ENCODE measurements around the gene KLHL22. TPM values are rescaled to one million over a fixed set of nuclear protein-coding genes. Genes with fewer than 3 reads are reported as not detected.

The KLHL22 gene
- total RNA-seq, 5 donors from 2014 or later (not counting 1 experiment from before 2014, with no cell fraction given), result 42.0 to 57.8 (median 47.1) TPM

GRCh38 chr22:20490183-20490940 is 5.2 kb downstream of the KLHL22 start:
- CTCF ChIA-PET, result interaction anchor here (0.6 to 1.4 kb wide), 2 partner anchors 27 to 66 kb away, joined by 3 to 7 read pairs; no protein-coding TSS in a partner anchor
- Histone ChIP-seq H3K27ac (ENCODE audit: low read length) (no peak overlapping the region), H3K27me3 (replicated peaks in 1 of 2; ENCODE audit: control insufficient read depth in 2 of 2, extremely low read depth in 1 of 2, insufficient read depth in 2 of 2, low read length in 1 of 2) (no peaks in the 10 kb centered on the region), H3K36me3 (ENCODE audit: control insufficient read depth in 2 of 2, extremely low read depth in 1 of 2, insufficient read depth in 1 of 2, low read length in 1 of 2) (peaks cover 0 to 14% of the 10 kb centered on the region in 2 donors), H3K4me1 (ENCODE audit: control insufficient read depth in 1 of 2, extremely low read depth in 1 of 2, insufficient read depth in 2 of 2, low read length in 2 of 2) (peaks cover 12 to 51% of the 10 kb centered on the region in 2 experiments), H3K4me3 (ENCODE audit: control insufficient read depth in 1 of 2, extremely low read depth in 1 of 2, low read length in 1 of 2) (no peak overlapping the region), H3K9me3 (no peaks in the 10 kb centered on the region)
- 98% methylated on average over 5 of the region's 6 CpGs for WGBS (ENCODE audit: insufficient coverage)
- DNase-seq (peak in 1 of 35 experiments; percentile 29), ATAC-seq (replicated peaks in 1 of 4) (peak in 2 of 4 experiments; percentile 35 to 66)
- Mint-ChIP-seq H3K36me3 (peaks cover 22% of the 10 kb centered on the region), H3K9me3 (no peaks in the 10 kb centered on the region), H3K4me1 (peaks cover 72 to 73% (median 73%) of the 10 kb centered on the region in 3 donors), H3K4me3 (no peak overlapping the region), H3K27ac (peak overlapping the region in 1 of 2 donors; percentile 71), H3K27me3 (no peaks in the 10 kb centered on the region)
- POLR2A ChIA-PET, result no interaction called here

GRCh38 chr22:20488946-20489345 is 6.6 kb downstream of the KLHL22 start:
- no peak for ATAC-seq (replicated peaks in 1 of 4)
- Histone ChIP-seq H3K27ac (ENCODE audit: low read length) (no peak overlapping the region), H3K27me3 (replicated peaks in 1 of 2; ENCODE audit: control insufficient read depth in 2 of 2, extremely low read depth in 1 of 2, insufficient read depth in 2 of 2, low read length in 1 of 2) (no peaks in the 10 kb centered on the region), H3K36me3 (ENCODE audit: control insufficient read depth in 2 of 2, extremely low read depth in 1 of 2, insufficient read depth in 1 of 2, low read length in 1 of 2) (peaks cover 0 to 16% of the 10 kb centered on the region in 2 donors), H3K4me3 (ENCODE audit: control insufficient read depth in 1 of 2, extremely low read depth in 1 of 2, low read length in 1 of 2) (no peak overlapping the region), H3K4me1 (ENCODE audit: control insufficient read depth in 1 of 2, extremely low read depth in 1 of 2, insufficient read depth in 2 of 2, low read length in 2 of 2) (peaks cover 9 to 39% of the 10 kb centered on the region in 2 experiments), H3K9me3 (no peaks in the 10 kb centered on the region)
- Mint-ChIP-seq H3K4me1 (peaks cover 67 to 68% (median 67%) of the 10 kb centered on the region in 3 donors), H3K27ac (peak overlapping the region; percentile 12 to 56), H3K27me3 (no peaks in the 10 kb centered on the region), H3K36me3 (peaks cover 26% of the 10 kb centered on the region), H3K9me3 (no peaks in the 10 kb centered on the region), H3K4me3 (no peak overlapping the region)
- ChIA-PET POLR2A (no interaction called here), CTCF (interaction anchor here in 1 of 2 donors (1.4 kb wide), 1 partner anchor 26 kb away, joined by 7 read pairs; no protein-coding TSS in a partner anchor)
- DNase-seq, result no peak
- WGBS (ENCODE audit: insufficient coverage), result 98% methylated on average over 11 of the region's 11 CpGs

GRCh38 chr22:20487715-20488114 is 7.9 kb downstream of the KLHL22 start:
- no CpG with 5 or more reads among the region's 2 CpGs for WGBS (ENCODE audit: insufficient coverage)
- no peaks in the 10 kb centered on the region for H3K27me3 ChIP-seq (replicated peaks in 1 of 2; ENCODE audit: control insufficient read depth in 2 of 2, extremely low read depth in 1 of 2, insufficient read depth in 2 of 2, low read length in 1 of 2)
- ChIA-PET POLR2A (no interaction called here), CTCF (no interaction called here)
- H3K4me1 ChIP-seq (ENCODE audit: control insufficient read depth in 1 of 2, extremely low read depth in 1 of 2, insufficient read depth in 2 of 2, low read length in 2 of 2), result peaks cover 9 to 27% of the 10 kb centered on the region in 2 experiments
- no peak overlapping the region for H3K4me3 Mint-ChIP-seq
- no peak overlapping the region for H3K27ac ChIP-seq (ENCODE audit: low read length)
- no peak for DNase-seq
- ATAC-seq (replicated peaks in 1 of 4), result no peak
- H3K27ac Mint-ChIP-seq, result peak overlapping the region in 1 of 2 donors; percentile 69
- no peaks in the 10 kb centered on the region for H3K9me3 ChIP-seq
- H3K36me3 ChIP-seq (ENCODE audit: control insufficient read depth in 2 of 2, extremely low read depth in 1 of 2, insufficient read depth in 1 of 2, low read length in 1 of 2), result peaks cover 0 to 20% of the 10 kb centered on the region in 2 donors
- H3K9me3 Mint-ChIP-seq, result no peaks in the 10 kb centered on the region
- H3K27me3 Mint-ChIP-seq, result no peaks in the 10 kb centered on the region
- peaks cover 37% of the 10 kb centered on the region for H3K36me3 Mint-ChIP-seq
- peaks cover 57 to 65% (median 58%) of the 10 kb centered on the region in 3 donors for H3K4me1 Mint-ChIP-seq
- H3K4me3 ChIP-seq (ENCODE audit: control insufficient read depth in 1 of 2, extremely low read depth in 1 of 2, low read length in 1 of 2), result no peak overlapping the region

- no peak for ATAC-seq (replicated peaks in 1 of 4)
Measured at GRCh38 chr22:20486229-20486628, 9.4 kb downstream of the KLHL22 start.

GRCh38 chr22:20484948-20485683 is 10.5 kb downstream of the KLHL22 start:
- ATAC-seq (replicated peaks in 1 of 4) (no peak), DNase-seq (no peak)
- Histone ChIP-seq H3K27ac (ENCODE audit: low read length) (no peak overlapping the region), H3K4me3 (ENCODE audit: control insufficient read depth in 1 of 2, extremely low read depth in 1 of 2, low read length in 1 of 2) (no peak overlapping the region), H3K4me1 (ENCODE audit: control insufficient read depth in 1 of 2, extremely low read depth in 1 of 2, insufficient read depth in 2 of 2, low read length in 2 of 2) (peaks cover 2 to 4% of the 10 kb centered on the region in 2 experiments), H3K36me3 (ENCODE audit: control insufficient read depth in 2 of 2, extremely low read depth in 1 of 2, insufficient read depth in 1 of 2, low read length in 1 of 2) (peaks cover 0 to 24% of the 10 kb centered on the region in 2 donors), H3K9me3 (no peaks in the 10 kb centered on the region), H3K27me3 (replicated peaks in 1 of 2; ENCODE audit: control insufficient read depth in 2 of 2, extremely low read depth in 1 of 2, insufficient read depth in 2 of 2, low read length in 1 of 2) (no peaks in the 10 kb centered on the region)
- no peak overlapping the region for H3K4me3 Mint-ChIP-seq
- ChIA-PET POLR2A (no interaction called here), CTCF (no interaction called here)
- H3K4me1 Mint-ChIP-seq, result peaks cover 34 to 42% (median 37%) of the 10 kb centered on the region in 3 donors
- peaks cover 39% of the 10 kb centered on the region for H3K36me3 Mint-ChIP-seq
- H3K27me3 Mint-ChIP-seq, result no peaks in the 10 kb centered on the region
- peak overlapping the region in 1 of 2 donors; percentile 34 for H3K27ac Mint-ChIP-seq
- 96% methylated on average over 3 of the region's 4 CpGs for WGBS (ENCODE audit: insufficient coverage)
- H3K9me3 Mint-ChIP-seq, result no peaks in the 10 kb centered on the region

More at GRCh38 chr22:20486229-20486628, 9.4 kb downstream of the KLHL22 start:
- H3K9me3 ChIP-seq, result no peaks in the 10 kb centered on the region
- Mint-ChIP-seq H3K9me3 (no peaks in the 10 kb centered on the region), H3K4me3 (no peak overlapping the region), H3K27ac (no peak overlapping the region), H3K27me3 (no peaks in the 10 kb centered on the region), H3K36me3 (peaks cover 38% of the 10 kb centered on the region), H3K4me1 (peaks cover 44 to 52% (median 44%) of the 10 kb centered on the region in 3 donors)
- H3K27me3 ChIP-seq (replicated peaks in 1 of 2; ENCODE audit: control insufficient read depth in 2 of 2, extremely low read depth in 1 of 2, insufficient read depth in 2 of 2, low read length in 1 of 2), result no peaks in the 10 kb centered on the region
- 100% methylated on average over 2 of the region's 2 CpGs for WGBS (ENCODE audit: insufficient coverage)
- peaks cover 9 to 13% of the 10 kb centered on the region in 2 experiments for H3K4me1 ChIP-seq (ENCODE audit: control insufficient read depth in 1 of 2, extremely low read depth in 1 of 2, insufficient read depth in 2 of 2, low read length in 2 of 2)
- no peak overlapping the region for H3K27ac ChIP-seq (ENCODE audit: low read length)
- POLR2A ChIA-PET, result no interaction called here
- peaks cover 0 to 24% of the 10 kb centered on the region in 2 donors for H3K36me3 ChIP-seq (ENCODE audit: control insufficient read depth in 2 of 2, extremely low read depth in 1 of 2, insufficient read depth in 1 of 2, low read length in 1 of 2)
- H3K4me3 ChIP-seq (ENCODE audit: control insufficient read depth in 1 of 2, extremely low read depth in 1 of 2, low read length in 1 of 2), result no peak overlapping the region
- DNase-seq, result no peak
- CTCF ChIA-PET, result no interaction called here

GRCh38 chr22:20483771-20484170 is 11.8 kb downstream of the KLHL22 start:
- H3K27me3 Mint-ChIP-seq, result no peaks in the 10 kb centered on the region

More at GRCh38 chr22:20483771-20484170, 11.8 kb downstream of the KLHL22 start:
- Histone ChIP-seq H3K4me3 (ENCODE audit: control insufficient read depth in 1 of 2, extremely low read depth in 1 of 2, low read length in 1 of 2) (no peak overlapping the region), H3K27ac (ENCODE audit: low read length) (no peak overlapping the region), H3K36me3 (ENCODE audit: control insufficient read depth in 2 of 2, extremely low read depth in 1 of 2, insufficient read depth in 1 of 2, low read length in 1 of 2) (peaks cover 0 to 20% of the 10 kb centered on the region in 2 donors), H3K9me3 (no peaks in the 10 kb centered on the region), H3K27me3 (replicated peaks in 1 of 2; ENCODE audit: control insufficient read depth in 2 of 2, extremely low read depth in 1 of 2, insufficient read depth in 2 of 2, low read length in 1 of 2) (no peaks in the 10 kb centered on the region), H3K4me1 (ENCODE audit: control insufficient read depth in 1 of 2, extremely low read depth in 1 of 2, insufficient read depth in 2 of 2, low read length in 2 of 2) (no peaks in the 10 kb centered on the region)
- no peaks in the 10 kb centered on the region for H3K9me3 Mint-ChIP-seq
- ChIA-PET CTCF (interaction anchor here in 1 of 2 donors (0.5 kb wide), 1 partner anchor 537 kb away, joined by 5 read pairs; no protein-coding TSS in a partner anchor), POLR2A (interaction anchor here in 1 of 2 donors (1.1 kb wide), 1 partner anchor 74 kb away, joined by 3 read pairs; no protein-coding TSS in a partner anchor)
- DNase-seq, result no peak
- WGBS (ENCODE audit: insufficient coverage), result 95% methylated on average over 8 of the region's 14 CpGs
- H3K4me3 Mint-ChIP-seq, result no peak overlapping the region
- H3K36me3 Mint-ChIP-seq, result peaks cover 39% of the 10 kb centered on the region
- peaks cover 29 to 36% (median 30%) of the 10 kb centered on the region in 3 donors for H3K4me1 Mint-ChIP-seq
- no peak for ATAC-seq (replicated peaks in 1 of 4)
- no peak overlapping the region for H3K27ac Mint-ChIP-seq
